Tibial artery (tissue), 4 donors: Measurements from ENCODE around the gene DOCK1.
"Not testable (repeated sequence)": the region's sequence is repeated elsewhere in the genome, so short reads cannot be mapped to it uniquely, and the experiment has no call there.

Experiments used
- DNase-seq, 2 donors: peaks; one replicate each; pipeline ENCODE4 v3.0.0-alpha.2; 2019
- H3K27ac ChIP-seq, 2 donors: fragments of 200-600 bp; sonication (generic) in 1 of 2; 1 replicate in 1 of 2; 2 replicates in 1 of 2; pipeline ENCODE4 v1.5.1; 2018 to 2019; ENCODE audit warnings: mild to moderate bottlenecking in 1 of 2
- H3K27me3 ChIP-seq, 2 donors: fragments of 200-600 bp; sonication (generic) in 1 of 2; one replicate each; pipeline versions ENCODE4 v1.5.1 to v1.6.0; 2016 to 2019
- H3K36me3 ChIP-seq, 3 donors: fragments of 200-600 bp; sonication (generic) in 2 of 3; one replicate each; pipeline ENCODE4 v1.5.1; 2016 to 2019; ENCODE audit warnings: mild to moderate bottlenecking in 2 of 3
- H3K4me1 ChIP-seq, 4 donors: fragments of 200-600 bp; sonication (generic) in 2 of 4; 1 replicate in 3 of 4; 2 replicates in 1 of 4; pipeline ENCODE4 v1.5.1; 2016 to 2019
- H3K4me3 ChIP-seq, 2 donors: fragments of 200-600 bp; sonication (generic) in 1 of 2; 1 replicate in 1 of 2; 2 replicates in 1 of 2; pipeline ENCODE4 v1.5.1; 2018 to 2019; ENCODE audit warnings: mild to moderate bottlenecking in 2 of 2
- H3K9me3 ChIP-seq, 3 donors: fragments of 200-600 bp; sonication (generic) in 1 of 3; one replicate each; pipeline ENCODE4 v1.5.1; 2016 to 2019
- intact Hi-C: fragments of 100-400 bp; cut with DNase I; formaldehyde crosslinking; loops from one replicate; pipeline ENCODE4 v1.15.0; 2023; ENCODE audit warnings: low total_unique reads
- TF ChIP-seq, protein P1 (sequence below), 2 experiments: fragments of 200-600 bp in 1 of 2; fragments of 450-650 bp in 1 of 2; IDR thresholded peaks; one replicate each; pipeline ENCODE4 v1.5.1; 2017 to 2019; ENCODE audit warnings: antibody characterized with exemption in 2 of 2, mild to moderate bottlenecking in 1 of 2, moderate library complexity in 1 of 2

The DOCK1 gene

DNA sequence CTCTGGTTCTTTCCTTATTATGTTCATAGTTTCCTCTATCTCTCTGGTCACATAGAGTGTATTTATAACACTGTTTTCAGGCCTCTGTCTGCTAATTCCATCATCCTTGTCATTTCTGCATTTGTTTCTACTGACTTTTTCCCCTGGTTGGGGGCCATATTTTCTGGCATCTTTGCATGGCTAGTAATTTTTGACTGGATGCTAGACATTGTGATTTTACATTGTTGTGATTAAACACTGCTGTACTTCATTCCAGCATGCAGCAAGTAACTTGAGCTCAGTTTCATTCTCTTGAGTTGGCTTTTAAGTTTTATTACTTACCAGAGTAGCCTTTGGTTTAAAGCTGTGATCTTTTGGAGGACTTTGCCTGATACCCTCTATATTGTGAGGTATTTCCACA, 6.8 kb upstream of the DOCK1 start:
- TF ChIP-seq, protein P1, sequence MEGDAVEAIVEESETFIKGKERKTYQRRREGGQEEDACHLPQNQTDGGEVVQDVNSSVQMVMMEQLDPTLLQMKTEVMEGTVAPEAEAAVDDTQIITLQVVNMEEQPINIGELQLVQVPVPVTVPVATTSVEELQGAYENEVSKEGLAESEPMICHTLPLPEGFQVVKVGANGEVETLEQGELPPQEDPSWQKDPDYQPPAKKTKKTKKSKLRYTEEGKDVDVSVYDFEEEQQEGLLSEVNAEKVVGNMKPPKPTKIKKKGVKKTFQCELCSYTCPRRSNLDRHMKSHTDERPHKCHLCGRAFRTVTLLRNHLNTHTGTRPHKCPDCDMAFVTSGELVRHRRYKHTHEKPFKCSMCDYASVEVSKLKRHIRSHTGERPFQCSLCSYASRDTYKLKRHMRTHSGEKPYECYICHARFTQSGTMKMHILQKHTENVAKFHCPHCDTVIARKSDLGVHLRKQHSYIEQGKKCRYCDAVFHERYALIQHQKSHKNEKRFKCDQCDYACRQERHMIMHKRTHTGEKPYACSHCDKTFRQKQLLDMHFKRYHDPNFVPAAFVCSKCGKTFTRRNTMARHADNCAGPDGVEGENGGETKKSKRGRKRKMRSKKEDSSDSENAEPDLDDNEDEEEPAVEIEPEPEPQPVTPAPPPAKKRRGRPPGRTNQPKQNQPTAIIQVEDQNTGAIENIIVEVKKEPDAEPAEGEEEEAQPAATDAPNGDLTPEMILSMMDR (IDR thresholded peaks at IDR 0.05): no peak
- no peaks in the 10 kb centered on the region for H3K4me1 ChIP-seq
- H3K27ac ChIP-seq: no peak overlapping the region
- intact Hi-C loops: no loop called here
- peaks cover 0 to 13% of the 10 kb centered on the region in 2 donors for H3K27me3 ChIP-seq
- H3K9me3 ChIP-seq: peaks cover 0 to 11% (median 7%) of the 10 kb centered on the region in 3 donors
- no peak overlapping the region for H3K4me3 ChIP-seq
- H3K36me3 ChIP-seq: no peaks in the 10 kb centered on the region
- no peak for DNase-seq

DNA sequence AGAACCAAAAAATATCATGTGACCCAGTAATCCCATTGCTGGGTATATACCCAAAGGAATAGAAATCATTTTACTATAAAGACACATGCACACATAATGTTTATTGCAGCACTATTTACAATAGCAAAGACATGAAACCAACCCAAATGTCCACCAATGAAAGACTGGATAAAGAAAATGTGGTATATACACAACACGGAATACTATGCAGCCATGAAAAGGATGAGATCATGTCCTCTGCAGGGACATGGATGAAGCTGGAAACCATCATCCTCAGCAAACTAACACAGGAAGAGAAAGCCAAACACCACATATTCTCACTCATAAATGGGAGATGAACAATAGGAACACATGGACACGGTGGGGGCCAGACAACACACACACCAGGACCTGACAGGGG, 5.7 kb upstream of the DOCK1 start:
- intact Hi-C loops, H3K4me1 ChIP-seq, DNase-seq, H3K4me3 ChIP-seq, H3K36me3 ChIP-seq, H3K27ac ChIP-seq: not testable (repeated sequence)
- H3K27me3 ChIP-seq: peaks cover 0 to 13% of the 10 kb centered on the region in 2 donors
- H3K9me3 ChIP-seq: peaks cover 0 to 11% (median 7%) of the 10 kb centered on the region in 3 donors

DNA sequence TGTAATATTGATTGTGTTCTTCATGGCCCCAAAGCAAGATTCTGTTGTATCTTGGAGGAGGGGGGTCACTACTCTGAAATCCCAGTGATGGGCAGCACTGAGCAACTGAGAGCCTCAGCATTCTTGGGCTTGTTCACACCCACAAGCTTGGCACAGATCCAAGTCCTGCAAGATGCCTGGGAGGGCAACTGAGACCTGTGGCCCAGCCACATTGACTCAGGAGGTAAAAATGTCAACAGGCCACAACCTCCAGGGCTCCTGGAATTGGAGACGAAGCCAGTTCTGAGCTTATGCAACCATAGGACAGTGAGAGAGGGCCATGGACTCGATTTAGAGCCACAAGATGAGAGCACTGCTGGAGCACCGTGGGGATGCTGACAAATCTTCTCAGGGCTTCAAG, 3.1 kb upstream of the DOCK1 start:
- Histone ChIP-seq H3K27ac (no peak overlapping the region), H3K9me3 (peaks cover 0 to 11% (median 7%) of the 10 kb centered on the region in 3 donors), H3K36me3 (no peaks in the 10 kb centered on the region), H3K4me3 (no peak overlapping the region), H3K4me1 (peaks cover 0 to 23% (median 18%) of the 10 kb centered on the region in 4 donors), H3K27me3 (no peaks in the 10 kb centered on the region)
- no peak for DNase-seq
- TF ChIP-seq, protein P1 (IDR thresholded peaks at IDR 0.05): no peak
- intact Hi-C loops: loop anchor here (10.0 kb wide), 1 partner anchor 493 kb away; no protein-coding TSS in a partner anchor

DNA sequence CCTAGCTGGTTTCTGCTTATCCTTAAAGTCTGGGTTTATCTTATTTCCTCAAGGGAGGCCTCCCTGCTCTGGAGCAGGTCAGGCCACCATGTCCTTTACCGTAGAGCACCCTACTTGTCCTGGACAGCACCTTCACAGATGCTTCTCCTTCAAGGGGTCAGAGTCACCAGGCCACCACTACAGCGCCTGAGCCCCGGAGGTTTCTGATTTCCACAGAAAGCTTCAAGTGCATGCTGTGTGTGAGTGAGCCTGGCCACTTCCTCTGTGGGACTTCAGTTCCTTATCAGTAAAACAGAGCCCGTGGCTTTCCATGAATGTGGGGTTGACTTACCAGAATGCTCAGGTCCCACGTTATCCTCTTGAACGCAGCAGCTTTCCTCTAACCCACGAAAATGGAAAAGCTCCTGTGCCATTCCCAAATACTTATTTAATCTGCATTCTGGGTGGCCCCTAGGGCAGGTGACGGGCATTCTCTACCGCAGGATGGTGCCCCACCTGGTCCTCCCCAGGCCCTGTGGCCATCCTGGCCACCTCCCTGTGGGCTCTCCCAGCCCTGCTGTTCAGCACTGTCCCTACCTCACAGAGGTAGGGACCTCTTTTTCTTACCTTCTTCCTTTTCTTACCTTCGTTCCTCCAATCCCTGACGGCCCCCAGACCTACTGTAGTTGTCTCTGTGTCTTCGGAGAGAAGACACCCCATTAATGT, 1.4 kb upstream of the DOCK1 start:
- Histone ChIP-seq H3K27me3 (no peaks in the 10 kb centered on the region), H3K4me3 (no peak overlapping the region), H3K4me1 (peaks cover 0 to 24% (median 18%) of the 10 kb centered on the region in 4 donors), H3K36me3 (no peaks in the 10 kb centered on the region), H3K9me3 (peaks cover 0 to under 1% (median 0%) of the 10 kb centered on the region in 3 donors), H3K27ac (no peak overlapping the region)
- TF ChIP-seq, protein P1 (IDR thresholded peaks at IDR 0.05): no peak
- no peak for DNase-seq
- intact Hi-C loops: loop anchor here (10.0 kb wide), 1 partner anchor 491 kb away; no protein-coding TSS in a partner anchor

DNA sequence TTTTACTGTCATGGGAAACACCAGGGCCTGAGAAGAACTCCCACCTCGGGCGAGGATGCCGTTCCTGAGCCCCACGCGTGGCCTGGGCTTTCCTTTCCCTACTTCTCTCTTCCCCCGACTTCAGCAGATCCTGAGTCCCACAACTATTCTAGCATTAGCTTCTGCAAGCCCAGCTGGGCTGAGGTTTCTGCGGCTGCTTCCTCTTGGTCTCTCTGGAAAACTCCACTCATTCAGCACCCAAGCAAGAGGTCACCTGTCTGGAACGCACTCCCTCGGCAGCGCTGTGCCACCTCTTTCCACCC, 761 bp upstream of the DOCK1 start:
- no peak for DNase-seq
- TF ChIP-seq, protein P1 (IDR thresholded peaks at IDR 0.05): no peak
- no peaks in the 10 kb centered on the region for H3K36me3 ChIP-seq
- intact Hi-C loops: loop anchor here (10.0 kb wide), 1 partner anchor 490 kb away; no protein-coding TSS in a partner anchor
- no peak overlapping the region for H3K27ac ChIP-seq
- H3K4me1 ChIP-seq: peaks cover 0 to 24% (median 18%) of the 10 kb centered on the region in 4 donors
- no peaks in the 10 kb centered on the region for H3K27me3 ChIP-seq
- H3K9me3 ChIP-seq: no peaks in the 10 kb centered on the region
- peak overlapping the region; percentile 86 to 99 for H3K4me3 ChIP-seq
